GM12878 (cell line): Measurements from ENCODE around the gene SNAP47.

Experiments
- CBX5 ChIP-seq: sonication (generic); IDR thresholded peaks from 2 replicates; pipeline ENCODE4 v1.6.1; 2016; ENCODE audit warnings: low read depth, moderate library complexity, mild to moderate bottlenecking, inconsistent platforms
- ETV6 ChIP-seq, 2 experiments: fragments of 450-650 bp in 1 of 2; IDR thresholded peaks in 1 of 2; conservative IDR thresholded peaks in 1 of 2; 2 replicates each; pipeline ENCODE4 v1.6.1; 2014; ENCODE audit warnings: antibody characterized with exemption in 1 of 2, borderline replicate concordance in 1 of 2, low read depth in 1 of 2, mild to moderate bottlenecking in 1 of 2, moderate library complexity in 1 of 2
- GATAD2B ChIP-seq: fragments of 450-650 bp; conservative IDR thresholded peaks from 2 replicates; pipeline ENCODE4 v1.6.1; 2017; ENCODE audit warnings: low read depth, mild to moderate bottlenecking, moderate library complexity
- POLR2A ChIP-seq: IDR thresholded peaks from 2 replicates; pipeline ENCODE4 v1.6.1; 2011; ENCODE audit warnings: low read depth, mild to moderate bottlenecking, low read length
- SRF ChIP-seq, 2 experiments: IDR thresholded peaks; 2 replicates each; pipeline ENCODE4 v1.6.1; 2011; ENCODE audit warnings: low read depth in 2 of 2, low read length in 2 of 2, mild to moderate bottlenecking in 1 of 2, moderate library complexity in 1 of 2
- TF ChIP-seq, protein P1 (sequence below), 3 experiments: IDR thresholded peaks in 2 of 3; conservative IDR thresholded peaks in 1 of 3; 2 replicates each; pipeline ENCODE4 v1.5.1; 2011; ENCODE audit warnings: low read depth in 3 of 3, low read length in 3 of 3, mild to moderate bottlenecking in 3 of 3, control low read depth in 2 of 3, moderate library complexity in 2 of 3, inconsistent platforms in 1 of 3, mixed read lengths in 1 of 3; ENCODE audit not compliant: control insufficient read depth in 2 of 3, insufficient read depth in 1 of 3; ENCODE audit errors: extremely low read depth in 1 of 3
- TF ChIP-seq, protein P2 (sequence below): IDR thresholded peaks from 2 replicates; pipeline ENCODE4 v1.6.1; 2012; ENCODE audit warnings: low read depth, low read length, improper control_type of control experiment
- TF ChIP-seq, protein P3 (sequence below): IDR thresholded peaks from 2 replicates; pipeline ENCODE4 v1.6.1; 2012; ENCODE audit warnings: low read depth, low read length, improper control_type of control experiment

DNA sequence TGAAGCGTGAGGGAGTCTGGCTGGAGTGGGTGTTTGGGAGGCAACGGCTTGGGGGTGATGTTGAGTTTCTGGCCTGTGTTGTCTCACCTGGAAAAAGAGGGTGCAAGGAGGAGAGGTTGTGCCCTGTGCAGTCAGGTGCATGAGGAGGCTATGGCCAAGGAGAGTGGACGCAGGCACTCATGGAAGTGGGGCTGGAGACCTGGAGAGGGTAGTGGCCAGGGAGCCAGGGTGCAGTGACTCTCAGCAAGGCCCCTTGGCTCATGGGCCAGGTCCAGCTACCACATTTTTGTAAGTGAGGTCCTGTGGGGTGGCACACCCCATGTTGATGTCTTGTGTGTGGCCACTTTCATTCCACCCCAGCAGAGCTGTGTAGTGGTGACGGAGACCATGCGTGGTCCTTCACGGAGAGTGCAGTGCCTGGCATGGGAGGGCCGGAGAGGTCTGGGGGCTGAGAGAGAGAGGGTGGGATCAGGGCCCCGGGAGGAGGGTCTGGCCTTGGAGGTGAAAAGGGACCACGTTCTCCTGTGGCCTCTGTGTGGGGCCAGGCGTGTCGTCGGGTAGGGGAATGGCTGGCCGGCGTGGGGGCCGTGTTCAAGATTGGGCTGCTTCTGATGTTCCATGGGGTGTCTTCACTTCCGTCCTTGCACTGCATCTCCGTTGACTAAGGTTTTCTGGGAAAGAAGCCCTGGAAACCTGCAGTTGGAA, 6.1 kb downstream of the SNAP47 start:
- TF ChIP-seq ETV6 (conservative IDR thresholded peaks at IDR 0.05 in 1 of 2, IDR thresholded peaks at IDR 0.05 in 1 of 2; ENCODE audit: borderline replicate concordance in 1 of 2, low read depth in 1 of 2) (no peak), POLR2A (no peak), GATAD2B (no peak), SRF (IDR thresholded peaks at IDR 0.05; ENCODE audit: low read depth in 2 of 2, low read length in 2 of 2) (no peak), CBX5 (no peak)
- TF ChIP-seq, protein P1, sequence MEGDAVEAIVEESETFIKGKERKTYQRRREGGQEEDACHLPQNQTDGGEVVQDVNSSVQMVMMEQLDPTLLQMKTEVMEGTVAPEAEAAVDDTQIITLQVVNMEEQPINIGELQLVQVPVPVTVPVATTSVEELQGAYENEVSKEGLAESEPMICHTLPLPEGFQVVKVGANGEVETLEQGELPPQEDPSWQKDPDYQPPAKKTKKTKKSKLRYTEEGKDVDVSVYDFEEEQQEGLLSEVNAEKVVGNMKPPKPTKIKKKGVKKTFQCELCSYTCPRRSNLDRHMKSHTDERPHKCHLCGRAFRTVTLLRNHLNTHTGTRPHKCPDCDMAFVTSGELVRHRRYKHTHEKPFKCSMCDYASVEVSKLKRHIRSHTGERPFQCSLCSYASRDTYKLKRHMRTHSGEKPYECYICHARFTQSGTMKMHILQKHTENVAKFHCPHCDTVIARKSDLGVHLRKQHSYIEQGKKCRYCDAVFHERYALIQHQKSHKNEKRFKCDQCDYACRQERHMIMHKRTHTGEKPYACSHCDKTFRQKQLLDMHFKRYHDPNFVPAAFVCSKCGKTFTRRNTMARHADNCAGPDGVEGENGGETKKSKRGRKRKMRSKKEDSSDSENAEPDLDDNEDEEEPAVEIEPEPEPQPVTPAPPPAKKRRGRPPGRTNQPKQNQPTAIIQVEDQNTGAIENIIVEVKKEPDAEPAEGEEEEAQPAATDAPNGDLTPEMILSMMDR (IDR thresholded peaks at IDR 0.05 in 2 of 3, conservative IDR thresholded peaks at IDR 0.05 in 1 of 3; ENCODE audit: control insufficient read depth in 2 of 3, extremely low read depth in 1 of 3, insufficient read depth in 1 of 3, low read depth in 3 of 3, low read length in 3 of 3): no peak
- TF ChIP-seq, protein P2, sequence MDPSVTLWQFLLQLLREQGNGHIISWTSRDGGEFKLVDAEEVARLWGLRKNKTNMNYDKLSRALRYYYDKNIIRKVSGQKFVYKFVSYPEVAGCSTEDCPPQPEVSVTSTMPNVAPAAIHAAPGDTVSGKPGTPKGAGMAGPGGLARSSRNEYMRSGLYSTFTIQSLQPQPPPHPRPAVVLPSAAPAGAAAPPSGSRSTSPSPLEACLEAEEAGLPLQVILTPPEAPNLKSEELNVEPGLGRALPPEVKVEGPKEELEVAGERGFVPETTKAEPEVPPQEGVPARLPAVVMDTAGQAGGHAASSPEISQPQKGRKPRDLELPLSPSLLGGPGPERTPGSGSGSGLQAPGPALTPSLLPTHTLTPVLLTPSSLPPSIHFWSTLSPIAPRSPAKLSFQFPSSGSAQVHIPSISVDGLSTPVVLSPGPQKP: no peak
- TF ChIP-seq, protein P3, sequence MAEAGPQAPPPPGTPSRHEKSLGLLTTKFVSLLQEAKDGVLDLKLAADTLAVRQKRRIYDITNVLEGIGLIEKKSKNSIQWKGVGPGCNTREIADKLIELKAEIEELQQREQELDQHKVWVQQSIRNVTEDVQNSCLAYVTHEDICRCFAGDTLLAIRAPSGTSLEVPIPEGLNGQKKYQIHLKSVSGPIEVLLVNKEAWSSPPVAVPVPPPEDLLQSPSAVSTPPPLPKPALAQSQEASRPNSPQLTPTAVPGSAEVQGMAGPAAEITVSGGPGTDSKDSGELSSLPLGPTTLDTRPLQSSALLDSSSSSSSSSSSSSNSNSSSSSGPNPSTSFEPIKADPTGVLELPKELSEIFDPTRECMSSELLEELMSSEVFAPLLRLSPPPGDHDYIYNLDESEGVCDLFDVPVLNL: no peak
